Fibroblast of skin of right biceps (primary cell): Measurements from ENCODE around the gene GARNL3.

Experiments
- DNase-seq: peaks from one replicate; pipeline ENCODE4 v3.0.0-alpha.2; 2013

GARNL3 gene

DNA sequence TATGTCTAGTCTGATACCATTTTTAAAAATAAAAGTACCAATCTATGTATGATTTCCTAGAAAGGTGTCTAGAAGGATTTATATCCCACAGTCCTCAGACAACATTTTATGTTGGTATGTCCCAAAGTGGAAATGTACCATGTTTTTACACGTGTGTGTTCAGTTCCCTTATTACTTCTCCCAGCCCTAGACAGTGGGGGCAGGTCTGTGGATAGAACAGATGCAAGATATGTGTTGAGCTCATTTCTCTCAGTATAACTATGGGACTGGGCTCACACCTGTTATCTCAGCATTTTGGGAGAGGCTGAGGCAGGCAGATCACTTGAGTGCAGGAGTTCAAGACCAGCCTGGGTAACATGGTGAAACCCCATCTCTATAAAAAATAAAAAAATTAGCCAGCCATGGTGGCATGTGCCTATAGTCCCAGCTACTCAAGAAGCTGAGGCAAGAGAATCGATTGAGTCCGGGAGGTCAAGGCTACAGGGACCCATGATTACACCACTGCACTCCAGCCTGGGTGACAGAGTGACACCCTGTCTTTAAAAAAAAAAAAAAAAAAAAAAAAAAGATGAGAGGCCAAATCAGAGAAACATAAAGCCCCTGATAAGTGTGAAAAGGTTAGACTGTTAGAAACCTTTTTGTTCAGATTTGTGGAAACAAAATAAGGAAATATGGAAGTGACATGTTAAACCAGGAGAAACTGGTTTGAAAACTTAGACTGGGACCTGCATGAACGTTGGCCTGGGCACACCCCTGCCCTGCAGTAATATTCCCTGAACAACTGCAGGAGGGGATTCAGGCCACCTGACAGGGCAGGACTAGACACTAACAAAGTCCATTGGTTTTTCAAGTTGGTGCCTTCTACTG lies 125.0 kb downstream of the GARNL3 start:
- no peak for DNase-seq

DNA sequence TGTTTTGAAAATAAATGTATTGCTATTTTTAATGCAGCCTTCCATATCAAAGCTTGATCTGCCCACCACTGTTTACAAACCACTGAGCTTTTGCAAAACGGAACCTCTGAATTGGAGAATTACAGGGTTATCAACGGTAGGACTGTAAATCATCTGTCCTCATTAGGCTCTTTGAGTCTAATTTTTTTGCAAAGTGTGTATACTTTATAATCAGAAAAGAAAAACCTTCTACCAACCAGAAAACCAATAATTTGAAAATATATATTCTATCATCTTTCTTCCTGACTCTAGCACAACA lies 125.6 kb downstream of the GARNL3 start:
- no peak for DNase-seq

GRCh38 chr9:127390563-127390962 lies 126.0 kb downstream of the GARNL3 start:
- DNase-seq, result no peak

- DNase-seq, result no peak
These were observed 127.6 kb downstream of the GARNL3 start for GRCh38 chr9:127392166-127392565.

DNA sequence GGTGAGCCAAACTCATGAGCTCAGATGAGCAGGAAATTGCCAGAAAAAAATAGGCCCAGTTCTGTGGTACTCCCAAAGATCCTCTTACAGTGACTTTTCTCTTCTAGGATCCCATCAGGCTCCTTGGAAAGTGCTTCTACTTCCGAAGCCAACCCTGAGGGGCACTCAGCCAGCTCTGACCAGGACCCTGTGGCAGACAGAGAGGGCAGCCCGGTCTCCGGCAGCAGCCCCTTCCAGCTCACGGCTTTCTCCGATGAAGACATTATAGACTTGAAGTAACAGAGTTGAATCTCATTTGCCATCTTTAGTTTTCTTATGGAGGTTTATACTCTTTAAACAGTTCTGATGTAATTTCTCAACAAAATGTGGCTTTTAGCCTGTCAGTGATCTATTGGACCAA lies 128.4 kb downstream of the GARNL3 start:
- DNase-seq, result no peak

DNA sequence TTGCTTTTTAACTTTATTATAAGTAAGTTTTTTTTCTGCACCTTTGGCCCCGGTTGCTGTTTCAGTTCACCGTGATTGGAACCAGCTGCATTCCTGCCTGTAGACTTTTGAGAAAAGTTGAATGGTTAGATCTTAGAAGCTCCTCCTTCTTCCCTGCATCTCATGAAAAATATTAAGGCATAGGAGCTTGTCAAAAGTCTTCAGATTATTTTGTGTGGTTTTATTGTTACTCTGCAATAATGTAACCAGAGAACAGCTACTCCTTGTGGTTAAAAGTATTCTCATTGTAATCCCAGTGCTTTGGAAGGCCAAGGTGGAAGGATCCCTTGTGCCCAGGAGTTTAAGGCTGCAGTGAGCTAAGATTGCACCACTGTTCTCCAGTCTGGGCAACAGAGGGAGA lies 129.1 kb downstream of the GARNL3 start:
- DNase-seq, result peak; percentile 15

DNA sequence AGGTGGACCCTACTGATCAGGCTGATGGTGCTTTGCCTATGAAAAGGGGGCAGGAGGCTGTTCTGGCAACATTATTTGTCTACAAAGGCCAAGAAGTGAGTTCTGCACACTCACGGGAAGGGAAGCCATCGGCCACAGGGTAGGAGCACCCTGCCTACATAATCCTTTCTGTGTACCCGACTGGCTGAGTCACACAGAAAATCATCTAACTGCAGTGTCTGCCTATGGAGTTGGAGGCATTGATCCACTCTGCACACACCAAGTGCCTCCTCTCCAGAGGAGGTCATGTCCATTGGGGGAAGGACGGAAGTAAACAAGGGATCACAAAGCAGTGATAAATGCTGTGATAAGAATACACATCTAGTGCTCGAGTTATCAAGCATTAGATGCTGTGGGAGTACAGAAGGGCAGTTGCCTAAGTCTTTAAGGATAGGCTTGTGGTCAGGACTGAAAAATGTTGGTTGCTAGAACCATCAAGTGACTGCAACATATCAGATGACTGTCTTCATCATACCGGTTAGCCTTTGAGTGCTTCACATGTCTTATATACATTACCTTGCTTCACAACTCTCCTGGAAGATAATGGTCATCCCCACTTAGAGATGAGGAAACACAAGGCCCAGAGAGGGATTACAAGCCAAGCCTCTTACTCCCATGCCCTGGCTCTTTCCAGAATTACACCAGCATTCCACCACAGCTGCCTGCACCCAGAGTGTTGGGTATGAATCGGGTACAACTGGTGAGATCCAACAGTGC lies 131.1 kb downstream of the GARNL3 start:
- DNase-seq, result no peak

DNA sequence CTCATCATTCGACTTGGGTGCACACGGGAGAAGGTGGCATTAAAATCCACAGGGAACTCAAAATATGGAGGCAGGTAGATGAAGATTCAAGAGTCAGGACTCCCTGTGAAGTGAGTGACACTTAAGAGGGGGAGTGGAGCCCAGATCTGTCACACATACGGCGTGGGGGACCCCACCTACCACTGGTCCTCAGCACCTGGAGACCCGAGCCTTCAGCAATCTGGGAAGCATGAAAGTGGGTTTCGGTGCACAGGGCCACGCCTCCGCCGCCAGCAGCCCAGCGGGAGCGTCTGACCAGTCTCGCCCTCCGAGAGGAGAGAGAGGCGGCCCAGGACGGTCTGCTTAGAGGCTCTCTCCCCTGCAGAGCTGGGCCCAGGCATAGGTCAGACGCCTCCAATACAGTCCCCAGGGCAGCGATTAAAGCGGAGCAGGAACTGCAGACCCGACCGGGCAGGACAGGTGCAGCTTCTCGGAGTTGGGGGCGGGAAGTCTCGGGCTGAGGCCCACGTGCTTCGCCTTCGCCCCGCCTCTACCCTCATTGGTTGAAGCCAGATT lies 131.8 kb downstream of the GARNL3 start:
- DNase-seq, result no peak

DNA sequence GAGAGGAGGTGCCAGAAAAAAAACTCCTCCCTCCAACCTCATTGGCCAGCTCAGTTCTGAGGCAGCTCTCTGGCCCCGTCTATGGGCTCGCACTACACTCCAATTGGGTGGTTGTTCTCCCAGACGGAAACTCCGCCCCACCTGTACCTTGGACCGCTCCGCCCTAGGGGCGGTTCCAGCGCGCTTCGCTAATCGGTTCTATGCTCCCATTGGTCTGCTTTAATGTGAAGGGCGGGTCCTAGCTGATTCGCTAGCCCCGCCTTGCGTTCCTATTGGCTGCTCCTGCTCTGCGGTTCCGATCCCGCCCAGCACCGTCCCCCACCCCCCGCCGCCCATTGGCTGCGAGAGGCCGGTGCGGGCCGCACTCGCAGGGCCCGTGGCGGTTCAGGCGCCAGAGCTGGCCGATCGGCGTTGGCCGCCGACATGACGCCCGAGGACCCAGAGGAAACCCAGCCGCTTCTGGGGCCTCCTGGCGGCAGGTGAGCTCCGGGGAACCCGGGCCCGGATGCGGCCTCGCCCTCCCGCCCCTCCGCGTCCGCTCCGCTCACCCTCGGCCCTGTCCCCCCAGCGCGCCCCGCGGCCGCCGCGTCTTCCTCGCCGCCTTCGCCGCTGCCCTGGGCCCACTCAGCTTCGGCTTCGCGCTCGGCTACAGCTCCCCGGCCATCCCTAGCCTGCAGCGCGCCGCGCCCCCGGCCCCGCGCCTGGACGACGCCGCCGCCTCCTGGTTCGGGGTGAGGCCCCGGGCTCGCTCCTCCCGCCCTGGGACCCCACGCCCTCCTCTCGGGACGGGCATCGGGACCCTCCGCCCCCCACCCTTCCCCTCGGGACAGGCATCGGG lies 132.5 kb downstream of the GARNL3 start, which contains the start of gene SLC2A8:
TSS of gene SLC2A8 (plus strand) at position 362 of the 838 bp plus-strand sequence. CDS start at position 424, 62 bp downstream.
- peak; percentile 98 for DNase-seq

- DNase-seq, result peak; percentile 30
These were observed 133.2 kb downstream of the GARNL3 start for GRCh38 chr9:127397646-127398274.

DNA sequence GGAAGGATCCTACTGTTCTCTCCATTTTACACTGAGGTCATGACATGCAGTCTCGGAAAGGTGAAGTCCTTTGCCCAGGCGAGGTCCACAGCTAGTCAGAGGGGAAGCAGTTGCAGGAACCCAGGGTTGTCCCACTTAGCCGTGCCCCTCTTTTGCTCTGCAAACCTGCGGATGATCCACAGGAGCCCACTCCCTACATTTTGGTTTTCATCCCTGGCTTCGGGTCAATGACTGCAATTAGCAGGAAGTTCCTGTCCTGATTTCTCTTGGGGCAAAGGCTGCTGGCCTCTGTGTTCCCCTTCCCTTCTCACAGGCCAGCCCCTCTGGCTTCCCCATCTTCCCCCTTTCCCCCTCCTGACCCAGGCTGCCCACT lies 133.7 kb downstream of the GARNL3 start:
- DNase-seq, result no peak

- no peak for DNase-seq
These were observed 134.3 kb downstream of the GARNL3 start for GRCh38 chr9:127398715-127399400.

DNA sequence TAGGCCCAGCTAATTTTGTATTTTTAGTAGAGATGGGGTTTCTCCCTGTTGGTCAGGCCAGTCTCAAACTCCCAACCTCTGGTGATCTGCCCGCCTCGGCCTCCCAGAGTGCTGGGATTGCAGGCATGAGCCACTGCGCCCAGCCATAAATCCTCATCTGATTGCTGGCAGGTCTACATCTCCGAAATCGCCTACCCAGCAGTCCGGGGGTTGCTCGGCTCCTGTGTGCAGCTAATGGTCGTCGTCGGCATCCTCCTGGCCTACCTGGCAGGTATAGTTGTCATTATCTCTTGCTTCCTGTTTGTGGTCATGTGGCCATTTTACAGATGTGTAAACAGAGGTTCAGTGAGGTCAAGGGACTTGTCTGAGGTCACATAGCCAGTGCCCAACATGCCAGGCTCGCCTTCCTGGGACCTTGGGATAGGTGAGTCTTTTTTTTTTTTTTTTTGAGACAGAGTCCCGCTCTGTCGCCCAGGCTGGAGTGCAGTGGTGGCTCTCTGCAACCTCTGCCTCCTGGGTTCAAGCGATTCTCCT lies 135.2 kb downstream of the GARNL3 start:
- no peak for DNase-seq

GRCh38 chr9:127402401-127403090 lies 138.0 kb downstream of the GARNL3 start:
- DNase-seq, result no peak

DNA sequence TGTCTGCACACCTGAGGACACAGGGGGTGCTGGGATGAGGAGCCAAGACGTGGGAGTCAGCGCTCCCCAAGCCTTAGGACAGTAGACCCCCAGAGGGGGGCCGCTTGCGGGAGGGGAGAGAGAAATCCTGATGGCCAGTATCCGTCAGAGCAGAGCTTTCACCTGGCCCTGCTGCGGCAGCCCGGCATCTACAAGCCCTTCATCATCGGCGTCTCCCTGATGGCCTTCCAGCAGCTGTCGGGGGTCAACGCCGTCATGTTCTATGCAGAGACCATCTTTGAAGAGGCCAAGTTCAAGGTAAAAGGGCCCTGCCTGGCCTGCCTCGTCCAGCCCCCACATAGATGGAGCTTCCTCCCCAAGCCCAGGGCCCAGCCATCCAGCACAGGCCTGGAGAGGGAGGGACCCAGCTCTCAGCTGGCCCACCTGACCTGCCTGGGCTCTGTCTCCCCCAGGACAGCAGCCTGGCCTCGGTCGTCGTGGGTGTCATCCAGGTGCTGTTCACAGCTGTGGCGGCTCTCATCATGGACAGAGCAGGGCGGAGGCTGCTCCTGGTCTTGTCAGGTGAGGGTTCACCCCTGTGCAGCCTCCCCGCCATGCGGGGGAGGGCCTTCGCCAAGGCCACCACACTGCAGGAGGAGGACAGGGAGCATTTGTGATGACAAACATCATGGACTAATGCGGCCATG lies 139.1 kb downstream of the GARNL3 start:
- DNase-seq, result no peak

- DNase-seq, result no peak
These were observed 140.1 kb downstream of the GARNL3 start for GRCh38 chr9:127404631-127405030.

- DNase-seq, result no peak
These were observed 141.0 kb downstream of the GARNL3 start for GRCh38 chr9:127405344-127406125.

GRCh38 chr9:127406799-127407491 lies 142.4 kb downstream of the GARNL3 start:
- DNase-seq, result no peak

DNA sequence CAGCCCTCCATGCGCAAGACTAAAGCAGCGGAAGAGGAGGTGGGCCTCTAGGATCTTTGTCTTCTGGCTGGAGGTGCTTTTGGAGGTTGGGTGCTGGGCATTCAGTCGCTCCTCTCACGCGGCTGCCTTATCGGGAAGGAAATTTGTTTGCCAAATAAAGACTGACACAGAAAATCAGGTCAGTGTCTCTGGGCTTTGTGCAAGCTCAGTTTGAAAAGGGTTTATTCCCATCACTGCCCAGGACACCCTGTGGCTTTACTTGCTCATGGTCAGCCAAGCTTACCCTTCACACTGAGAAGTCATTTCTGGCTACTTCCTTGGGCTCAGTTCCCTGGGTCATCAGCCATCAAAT lies 142.9 kb downstream of the GARNL3 start:
- no peak for DNase-seq
